Keratinocyte (primary cell): ENCODE measurements around the gene CELF5.

Source experiments
- CTCF ChIP-seq, 3 experiments: IDR thresholded peaks in 1 of 3; conservative IDR thresholded peaks in 1 of 3; optimal IDR thresholded peaks in 1 of 3; 2 replicates in 2 of 3; 3 replicates in 1 of 3; pipeline versions ENCODE3 to v1.5.1; 2011; ENCODE audit warnings: low read length in 3 of 3, mild to moderate bottlenecking in 3 of 3, moderate library complexity in 2 of 3, control low read depth in 1 of 3, inconsistent platforms in 1 of 3; ENCODE audit not compliant: insufficient read depth in 2 of 3; ENCODE audit errors: extremely low read depth in 1 of 3
- EZH2 ChIP-seq: IDR thresholded peaks from one replicate; pipeline ENCODE4 v1.6.1; 2012; ENCODE audit warnings: inconsistent platforms, mild to moderate bottlenecking, low read length, moderate library complexity

GRCh38 chr19:3266792-3267514 lies 42.5 kb downstream of the CELF5 start:
- TF ChIP-seq EZH2 (peak; percentile 29), CTCF (optimal IDR thresholded peaks at IDR 0.05 in 1 of 3, IDR thresholded peaks at IDR 0.05 in 1 of 3, conservative IDR thresholded peaks at IDR 0.05 in 1 of 3; ENCODE audit: extremely low read depth in 1 of 3, insufficient read depth in 2 of 3, low read length in 3 of 3) (no peak)
